Adrenal gland (tissue), 19 donors: ENCODE data around the gene ST6GALNAC6. TPM values are rescaled to one million over a fixed set of nuclear protein-coding genes. Genes with fewer than 3 reads are reported as not detected.

ENCODE experiments used
- DNase-seq, 7 donors: peaks; one replicate each; pipeline ENCODE4 v3.0.0-alpha.2; 2019 to 2020
- H3K27ac ChIP-seq, 5 donors: fragments of 200-600 bp; sonication (generic) in 4 of 5; 1 replicate in 3 of 5; 2 replicates in 2 of 5; pipeline versions ENCODE4 v1.5.1 to v1.8.0; 2016 to 2020; ENCODE audit warnings: mild to moderate bottlenecking in 1 of 5
- H3K27me3 ChIP-seq: fragments of 200-600 bp; 2 replicates; pipeline ENCODE4 v1.8.0; 2021
- H3K36me3 ChIP-seq, 2 donors: fragments of 200-600 bp; replicated peaks in 1 of 2; 1 replicate in 1 of 2; 2 replicates in 1 of 2; pipeline versions ENCODE4 v1.5.1 to v1.8.0; 2018 to 2022
- H3K4me1 ChIP-seq, 2 donors: fragments of 200-600 bp; replicated peaks in 1 of 2; 1 replicate in 1 of 2; 2 replicates in 1 of 2; pipeline versions ENCODE4 v1.5.1 to v1.8.0; 2018 to 2021
- H3K4me3 ChIP-seq, 4 donors: fragments of 200-600 bp; sonication (generic) in 3 of 4; one replicate each; pipeline ENCODE4 v1.5.1; 2016 to 2018
- H3K9me3 ChIP-seq, 3 donors: fragments of 200-600 bp; sonication (generic) in 1 of 3; replicated peaks in 1 of 3; 1 replicate in 2 of 3; 2 replicates in 1 of 3; pipeline versions ENCODE4 v1.5.1 to v1.8.0; 2016 to 2021
- CTCF ChIP-seq, 6 experiments: fragments of 450-650 bp in 4 of 6; fragments of 200-600 bp in 2 of 6; sonication (generic) in 1 of 6; IDR thresholded peaks; 1 replicate in 5 of 6; 2 replicates in 1 of 6; pipeline versions ENCODE4 v1.5.1 to v1.8.0; 2016 to 2021; ENCODE audit warnings: antibody characterized with exemption in 6 of 6, mild to moderate bottlenecking in 2 of 6, moderate library complexity in 1 of 6
- POLR2A ChIP-seq, 2 donors: fragments of 450-650 bp; IDR thresholded peaks; one replicate each; pipeline ENCODE4 v1.6.1; 2017; ENCODE audit warnings: antibody characterized with exemption in 2 of 2, mild to moderate bottlenecking in 2 of 2, moderate library complexity in 1 of 2
- WGBS, 4 donors: extraction: QIAGEN DNeasy Blood & Tissue Kit in 2 of 4; methylation state at CpG; one replicate each; pipeline versions ENCODE4 v1.1.5 to v1.1.7; 2013 to 2017; 5-methylcytosine and 5-hydroxymethylcytosine counted together
- intact Hi-C, 2 donors: fragments of 100-400 bp; cut with DNase I; formaldehyde crosslinking; loops; one replicate each; pipeline versions ENCODE4 v1.14.1 to v1.15.0; 2022 to 2023
- long read RNA-seq, 10 donors: library from polyadenylated mRNA in 3 of 10; unstranded in 2 of 10; stranded (forward) in 1 of 10; transcript quantifications; one replicate each; pipeline ENCODE4 v2.0.0 and lab custom pipeline, GENCODE V29; 2021 to 2026
- polyA plus RNA-seq, 3 donors: library from polyadenylated mRNA; stranded (reverse); fragments of 200-250 nt in 2 of 3; fragments of 350-450 nt in 1 of 3; fragmentation: Illumina TruSeq in 1 of 3; extraction: RNeasy Lipid Tissue Mini Kit (QIAGEN cat#74804) in 1 of 3; gene quantifications; one replicate each; pipeline ENCODE4 v1.2.3, GENCODE V29; 2013 to 2014
- total RNA-seq, 9 donors: library from RNA; depleted of rRNA in 4 of 9; stranded (reverse); fragments of >200 nt in 4 of 9; fragments of 120-200 nt in 1 of 9; fragmentation: NEBNext Ultra II Directional in 1 of 9; extraction: Animal tissue kit (Norgen Biotek cat#: 25700) in 1 of 9; gene quantifications; one replicate each; pipeline versions ENCODE4 v1.1.0 to v1.2.4, GENCODE V29; 2013 to 2023
- donor health status: healthy with polysubstance abuse.
- donor health status: Bipolar disorder and iron deficiency.
- donor health status: DM: yes; HTN: yes; CAD: no.
- donor health status: DM: no; HTN: no; CAD: no.
- donor health status: DM: no; HTN: no; CAD: no.
- donor health status: DM: yes; HTN: yes; CAD: no.

Gene ST6GALNAC6
- total RNA-seq (100 to 1,000 TPM in 1 of 9 donors, 10 to 100 TPM in 8; 34.7 to 129 (median 62.4) TPM), polyA plus RNA-seq (10 to 100 TPM; 26.7 to 46.9 (median 40.0) TPM)
- long read RNA-seq, donor 1, partial matches to known transcripts = 0 of 2 reads
- long read RNA-seq, donor 1, other reads (novel, unspliced or antisense) = 0 of 2 reads
- long read RNA-seq, donor 2, partial matches to known transcripts = 0 of 5 reads
- long read RNA-seq, donor 2, other reads (novel, unspliced or antisense) = 0 of 5 reads
- long read RNA-seq, donor 3, partial matches to known transcripts = 0 of 9 reads
- long read RNA-seq, donor 3, other reads (novel, unspliced or antisense) = 0 of 9 reads
- long read RNA-seq, donor 4, partial matches to known transcripts = 1 of 12 reads
- long read RNA-seq, donor 4, other reads (novel, unspliced or antisense) = 7 of 12 reads
- long read RNA-seq, donor 5, transcript ST6GALNAC6-204 (6 exons, 2,406 nt) = major isoform, 78 of 185 reads
- long read RNA-seq, donor 5, transcript ST6GALNAC6-205 (7 exons, 2,460 nt) = minor isoform, 74 of 185 reads
- long read RNA-seq, donor 5, transcript ST6GALNAC6-212 (7 exons, 2,357 nt) = minor isoform, 13 of 185 reads
- long read RNA-seq, donor 5, partial matches to known transcripts = 3 of 185 reads
- long read RNA-seq, donor 5, other reads (novel, unspliced or antisense) = 9 of 185 reads
- long read RNA-seq, donor 6, partial matches to known transcripts = 3 of 4 reads
- long read RNA-seq, donor 6, other reads (novel, unspliced or antisense) = 1 of 4 reads
- long read RNA-seq, donor 7, partial matches to known transcripts = 0 of 6 reads
- long read RNA-seq, donor 7, other reads (novel, unspliced or antisense) = 0 of 6 reads
- long read RNA-seq, donor 8, transcript ST6GALNAC6-204 (6 exons, 2,406 nt) = major isoform, 7 of 10 reads
- long read RNA-seq, donor 8, partial matches to known transcripts = 0 of 10 reads
- long read RNA-seq, donor 8, other reads (novel, unspliced or antisense) = 0 of 10 reads
- long read RNA-seq, donor 9, transcript ST6GALNAC6-204 (6 exons, 2,406 nt) = major isoform, 5 of 7 reads
- long read RNA-seq, donor 9, partial matches to known transcripts = 0 of 7 reads
- long read RNA-seq, donor 9, other reads (novel, unspliced or antisense) = 0 of 7 reads
- long read RNA-seq, donor 10, partial matches to known transcripts = 0 of 5 reads
- long read RNA-seq, donor 10, other reads (novel, unspliced or antisense) = 0 of 5 reads

- H3K27ac ChIP-seq = peak within 1 kb of the TSS; percentile 65 to 91 (median 87)
- TF ChIP-seq POLR2A (IDR thresholded peaks at IDR 0.05) (peak in 1 of 2 donors; percentile 32), CTCF (IDR thresholded peaks at IDR 0.05) (no peak)
Measured at GRCh38 chr9:127899128-127899943, at the start of gene ST6GALNAC6. ST6GALNAC6 (minus strand) TSS chr9:127899603; CDS start chr9:127897981, 1,622 bp downstream.

GRCh38 chr9:127947841-127948710 is 48.7 kb upstream of the ST6GALNAC6 start:
- intact Hi-C loops = no loop called here
- H3K9me3 ChIP-seq = no peaks in the 10 kb centered on the region
- H3K4me1 ChIP-seq = peaks cover 19 to 37% of the 10 kb centered on the region in 2 donors
- TF ChIP-seq POLR2A (IDR thresholded peaks at IDR 0.05) (no peak), CTCF (IDR thresholded peaks at IDR 0.05) (no peak)
- peaks cover 0 to 39% of the 10 kb centered on the region in 2 donors for H3K36me3 ChIP-seq
- DNase-seq = no peak
- H3K27ac ChIP-seq = peak overlapping the region in 2 of 5 donors; percentile 62 to 86
- H3K27me3 ChIP-seq = no peaks in the 10 kb centered on the region
- no peak overlapping the region for H3K4me3 ChIP-seq
- WGBS, 4 donors = 73 to 81% (median 77%) methylated on average over 7 to 17 of the region's 17 CpGs

More at GRCh38 chr9:127899128-127899943, at the start of gene ST6GALNAC6:
- 0 to 1% (median 1%) methylated on average over 9 to 88 of the region's 89 CpGs for WGBS, 4 donors
- Histone ChIP-seq H3K27me3 (no peaks in the 10 kb centered on the region), H3K4me1 (peaks cover 7 to 44% of the 10 kb centered on the region in 2 donors), H3K36me3 (peaks cover 0 to 18% of the 10 kb centered on the region in 2 donors), H3K9me3 (no peaks in the 10 kb centered on the region), H3K4me3 (peak within 1 kb of the TSS; percentile 65 to 94 (median 72))
- intact Hi-C loops = no loop called here
- peak in 5 of 7 donors; percentile 54 to 80 (median 62) for DNase-seq

GRCh38 chr9:127946728-127947127 is 47.3 kb upstream of the ST6GALNAC6 start:
- TF ChIP-seq POLR2A (IDR thresholded peaks at IDR 0.05) (no peak), CTCF (IDR thresholded peaks at IDR 0.05) (no peak)
- Histone ChIP-seq H3K36me3 (peaks cover 0 to 53% of the 10 kb centered on the region in 2 donors), H3K27ac (peak overlapping the region in 2 of 5 donors; percentile 19 to 46), H3K27me3 (no peaks in the 10 kb centered on the region), H3K9me3 (no peaks in the 10 kb centered on the region), H3K4me3 (no peak overlapping the region), H3K4me1 (peaks cover 19 to 37% of the 10 kb centered on the region in 2 donors)
- DNase-seq = no peak
- 54 to 68% (median 62%) methylated on average over 3 of the region's 3 CpGs for WGBS, 4 donors
- intact Hi-C loops = no loop called here
